K562 (cell line): ENCODE data around the gene C11orf91. TPM values are rescaled to one million over a fixed set of nuclear protein-coding genes. Genes with fewer than 3 reads are reported as not detected.

Experiments used
- ATAC-seq: fragments of 200-7000 bp; cut with Tn5 transposase; 3 replicates; pipeline ENCODE4 v1.9.1; 2020; ENCODE audit warnings: moderate library complexity
- BruUV-seq: library from RNA; stranded (reverse); fragments of 400-500 nt; replicated peaks from 2 replicates; lab custom pipeline; 2021; lab: Mats Ljungman, UMichigan
- CTCF ChIA-PET: fragments of 300-600 bp; formaldehyde crosslinking; extraction: SDS; loops from one replicate; lab custom pipeline; 2021; ENCODE audit warnings: low intra/inter-chr PET ratio; lab: Yijun Ruan, JAX
- POLR2A ChIA-PET: fragments of 300-600, 350-650 bp; sonication (Branson Sonifier 250); formaldehyde crosslinking; extraction: SDS; loops from one replicate; lab custom pipeline; 2021; ENCODE audit warnings: antibody characterized with exemption, inconsistent platforms; lab: Yijun Ruan, JAX
- DNase-seq, 4 experiments: peaks; one replicate each; pipeline versions ENCODE4 v3.0.0 to v3.0.0-alpha.2; 2011 to 2018; ENCODE audit warnings: low spot score in 3 of 4, mixed read lengths in 3 of 4; ENCODE audit errors: extremely low read depth in 1 of 4
- FAIRE-seq: peaks from 2 replicates; lab custom pipeline; 2011; peaks lifted over from hg19 to GRCh38; lab: Jason Lieb, UNC
- H2AFZ ChIP-seq: 2 replicates; pipeline ENCODE4 v1.6.0; 2011; ENCODE audit warnings: low read depth, low read length, control low read depth, inconsistent platforms
- H3K27ac ChIP-seq: fragments of 200-600 bp; 3 replicates; pipeline ENCODE4 v1.8.0; 2011; ENCODE audit warnings: low read depth, mild to moderate bottlenecking, control low read depth, inconsistent platforms, low read length, moderate library complexity, mixed read lengths; ENCODE audit errors: extremely low read depth
- H3K27me3 ChIP-seq, 2 experiments: fragments of 300-600 bp in 1 of 2; 2 replicates in 1 of 2; 3 replicates in 1 of 2; pipeline versions ENCODE4 v1.6.0 to v1.8.0; 2011; ENCODE audit warnings: inconsistent platforms in 2 of 2, low read length in 2 of 2, mild to moderate bottlenecking in 1 of 2, mixed read lengths in 1 of 2, moderate library complexity in 1 of 2; ENCODE audit not compliant: control insufficient read depth in 2 of 2, insufficient read depth in 2 of 2
- H3K36me3 ChIP-seq: fragments of 300-600 bp; 3 replicates; pipeline ENCODE4 v1.8.0; 2011; ENCODE audit warnings: mild to moderate bottlenecking, low read length, inconsistent platforms; ENCODE audit not compliant: control insufficient read depth, insufficient read depth
- H3K4me1 ChIP-seq, 2 experiments: fragments of 200-600 bp in 1 of 2; replicated peaks in 1 of 2; 2 replicates in 1 of 2; 3 replicates in 1 of 2; pipeline versions ENCODE4 v1.5.1 to v1.8.0; 2011; ENCODE audit warnings: inconsistent platforms in 2 of 2, low read length in 2 of 2, mild to moderate bottlenecking in 1 of 2, mixed read lengths in 1 of 2, moderate library complexity in 1 of 2; ENCODE audit not compliant: control insufficient read depth in 2 of 2, insufficient read depth in 2 of 2
- H3K4me2 ChIP-seq: 2 replicates; pipeline ENCODE4 v1.6.1; 2011; ENCODE audit warnings: low read length, control low read depth, inconsistent platforms, mixed read lengths; ENCODE audit not compliant: insufficient read depth
- H3K4me3 ChIP-seq: fragments of 200-600 bp; sonication (generic), shearing (Covaris generic); 2 replicates; pipeline ENCODE4 v1.5.1; 2016; ENCODE audit warnings: control low read depth, inconsistent platforms
- H3K79me2 ChIP-seq: fragments of 200-600 bp; 3 replicates; pipeline ENCODE4 v1.8.0; 2011; ENCODE audit warnings: low read length, inconsistent platforms; ENCODE audit not compliant: control insufficient read depth, insufficient read depth
- H3K9ac ChIP-seq, 2 experiments: 2 replicates each; pipeline versions ENCODE4 v1.6.0 to v1.6.1; 2011; ENCODE audit warnings: low read depth in 2 of 2, low read length in 2 of 2, control low read depth in 1 of 2, inconsistent platforms in 1 of 2, mild to moderate bottlenecking in 1 of 2, mixed read lengths in 1 of 2; ENCODE audit not compliant: insufficient read depth in 1 of 2
- H3K9me1 ChIP-seq: one replicate; pipeline ENCODE4 v1.6.0; 2011; ENCODE audit warnings: inconsistent platforms, mild to moderate bottlenecking, low read length, moderate library complexity; ENCODE audit not compliant: control insufficient read depth, insufficient read depth
- H3K9me3 ChIP-seq: replicated peaks from 2 replicates; pipeline ENCODE4 v1.5.1; 2011; ENCODE audit warnings: low read depth, low read length, inconsistent platforms; ENCODE audit not compliant: control insufficient read depth, insufficient read depth
- H4K20me1 ChIP-seq: replicated peaks from 2 replicates; pipeline ENCODE4 v1.6.1; 2011; ENCODE audit warnings: low read length, inconsistent platforms, mixed read lengths; ENCODE audit not compliant: control insufficient read depth, insufficient read depth
- C11orf30 ChIP-seq: fragments of 450-650 bp; IDR thresholded peaks from 2 replicates; pipeline ENCODE4 v1.6.1; 2016; ENCODE audit warnings: low read depth, mild to moderate bottlenecking
- GABPB2 ChIP-seq: fragments of 250-450 bp; sonication (Bioruptor Pico); conservative IDR thresholded peaks from 2 replicates; pipeline ENCODE4 v1.5.1; 2021; ENCODE audit warnings: mild to moderate bottlenecking
- HDAC6 ChIP-seq: IDR thresholded peaks from 2 replicates; pipeline ENCODE4 v1.6.1; 2012; ENCODE audit warnings: low read depth, mild to moderate bottlenecking, control low read depth, inconsistent platforms, low read length, moderate library complexity
- HSF4 ChIP-seq: fragments of 250-450 bp; sonication (Bioruptor Pico); IDR thresholded peaks from 2 replicates; pipeline ENCODE4 v2.1.2; 2022; ENCODE audit warnings: mild to moderate bottlenecking, moderate library complexity, borderline replicate concordance
- MAFF ChIP-seq: IDR thresholded peaks from 2 replicates; pipeline ENCODE4 v1.6.1; 2012; ENCODE audit warnings: low read length, improper control_type of control experiment
- MAFG ChIP-seq: fragments of 450-650 bp; conservative IDR thresholded peaks from 2 replicates; pipeline ENCODE4 v1.6.1; 2016; ENCODE audit warnings: missing genetic modification characterization, missing compliant biosample characterization
- MAFK ChIP-seq: IDR thresholded peaks from 2 replicates; pipeline ENCODE4 v1.6.1; 2011; ENCODE audit warnings: low read length, improper control_type of control experiment
- SAFB ChIP-seq: fragments of 200-400 bp; formaldehyde crosslinking; IDR thresholded peaks from 2 replicates; pipeline ENCODE4 v1.6.1; 2017; ENCODE audit warnings: low read depth, low read length, borderline replicate concordance
- SAFB2 ChIP-seq: fragments of 200-400 bp; formaldehyde crosslinking; IDR thresholded peaks from 2 replicates; pipeline ENCODE4 v1.6.1; 2018; ENCODE audit warnings: borderline replicate concordance, low read length, low read depth, moderate library complexity; ENCODE audit not compliant: severe bottlenecking
- WGBS: fragments of 100-300 bp; shearing (Covaris generic); methylation state at CpG from one replicate; pipeline ENCODE4 v1.1.6; 2016; ENCODE audit warnings: low coverage, mixed read lengths; ENCODE audit not compliant: insufficient coverage; ENCODE audit errors: missing lambda C conversion rate; 5-methylcytosine and 5-hydroxymethylcytosine counted together
- in situ Hi-C: fragments of 300-500 bp; cut with MboI; formaldehyde crosslinking; loops from 4 replicates; pipeline ENCODE4 v1.15.0; 2018; ENCODE audit warnings: inconsistent platforms, mixed read lengths
- intact Hi-C: fragments of 100-400 bp; cut with micrococcal nuclease; formaldehyde crosslinking; loops from 2 replicates; pipeline ENCODE4 v1.14.2; 2022
- polyA plus RNA-seq, 8 experiments: library from polyadenylated mRNA; depleted of rRNA in 4 of 8; stranded (reverse) in 5 of 8; unstranded in 3 of 8; fragments of >200 nt; fragmentation: Nextera tagmentation in 2 of 8; fragmentation: Illumina TruSeq in 1 of 8; extraction: Ambion mirVana in 2 of 8; extraction: Trizol in 1 of 8; gene quantifications; 2 replicates each; pipeline versions ENCODE4 v1.2.1 to v1.2.3, GENCODE V29; 2011 to 2014; ENCODE audit warnings: inconsistent platforms in 1 of 8, missing spikeins in 1 of 8
- total RNA-seq, 7 experiments: library from RNA; depleted of rRNA in 6 of 7; stranded (reverse); fragments of >200 nt in 6 of 7; fragmentation: Illumina TruSeq in 2 of 7; extraction: Trizol in 2 of 7; gene quantifications; 2 replicates each; pipeline versions ENCODE4 v1.2.1 to v1.2.3, GENCODE V29; 2011 to 2021; ENCODE audit warnings: low replicate concordance in 1 of 7
- TF ChIP-seq, protein P1 (sequence below): fragments of 250-450 bp; sonication (Bioruptor Pico); IDR thresholded peaks from 2 replicates; pipeline ENCODE4 v1.8.0; 2022; ENCODE audit warnings: inconsistent platforms
- TF ChIP-seq, protein P2 (sequence below): fragments of 450-650 bp; IDR thresholded peaks from 2 replicates; pipeline ENCODE4 v1.6.1; 2018; ENCODE audit not compliant: partially characterized antibody

The C11orf91 gene
- total and polyA plus RNA-seq, 9 of the 15 experiments (the other 6 are each of a cell fraction or from before 2014, with no cell fraction given), result not detected

- H3K4me1 ChIP-seq, result peaks cover 0 to 4% of the 10 kb centered on the region in 2 experiments; a peak in 3 of 5 replicates
- 61% methylated on average over 3 of the region's 3 CpGs for WGBS
- H3K4me3 ChIP-seq, result no peak overlapping the region
- TSS peak; percentile 20 for BruUV-seq
- H3K36me3 ChIP-seq, result peaks cover 84% of the 10 kb centered on the region
- H3K27me3 ChIP-seq, result no peaks in the 10 kb centered on the region
- H3K79me2 ChIP-seq, result peaks cover 11% of the 10 kb centered on the region; the same call in 1 of the 3 replicates
- in situ Hi-C loops, result no loop called here
- no peak overlapping the region for H2AFZ ChIP-seq
- H3K4me2 ChIP-seq, result no peak overlapping the region
- H3K27ac ChIP-seq, result no peak overlapping the region
- TF ChIP-seq HSF4 (CRISPR knock-in tag), result no peak
- TF ChIP-seq, protein P1, sequence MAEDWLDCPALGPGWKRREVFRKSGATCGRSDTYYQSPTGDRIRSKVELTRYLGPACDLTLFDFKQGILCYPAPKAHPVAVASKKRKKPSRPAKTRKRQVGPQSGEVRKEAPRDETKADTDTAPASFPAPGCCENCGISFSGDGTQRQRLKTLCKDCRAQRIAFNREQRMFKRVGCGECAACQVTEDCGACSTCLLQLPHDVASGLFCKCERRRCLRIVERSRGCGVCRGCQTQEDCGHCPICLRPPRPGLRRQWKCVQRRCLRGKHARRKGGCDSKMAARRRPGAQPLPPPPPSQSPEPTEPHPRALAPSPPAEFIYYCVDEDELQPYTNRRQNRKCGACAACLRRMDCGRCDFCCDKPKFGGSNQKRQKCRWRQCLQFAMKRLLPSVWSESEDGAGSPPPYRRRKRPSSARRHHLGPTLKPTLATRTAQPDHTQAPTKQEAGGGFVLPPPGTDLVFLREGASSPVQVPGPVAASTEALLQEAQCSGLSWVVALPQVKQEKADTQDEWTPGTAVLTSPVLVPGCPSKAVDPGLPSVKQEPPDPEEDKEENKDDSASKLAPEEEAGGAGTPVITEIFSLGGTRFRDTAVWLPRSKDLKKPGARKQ (CRISPR knock-in tag), result no peak
- POLR2A ChIA-PET, result interaction anchor here (0.7 to 2.2 kb wide), 4 partner anchors 8 to 530 kb away, joined by 3 to 6 read pairs (median 3); no protein-coding TSS in a partner anchor
- no peaks in the 10 kb centered on the region for H4K20me1 ChIP-seq
- H3K9me1 ChIP-seq, result peaks cover 4% of the 10 kb centered on the region
- ATAC-seq, result no peak
- no peaks in the 10 kb centered on the region for H3K9me3 ChIP-seq
- CTCF ChIA-PET, result no interaction called here
- no peak for DNase-seq
- no peak overlapping the region for H3K9ac ChIP-seq
- intact Hi-C loops, result no loop called here
- no peak for FAIRE-seq
Measured at GRCh38 chr11:33709466-33709865, 8.8 kb upstream of the C11orf91 start.

DNA sequence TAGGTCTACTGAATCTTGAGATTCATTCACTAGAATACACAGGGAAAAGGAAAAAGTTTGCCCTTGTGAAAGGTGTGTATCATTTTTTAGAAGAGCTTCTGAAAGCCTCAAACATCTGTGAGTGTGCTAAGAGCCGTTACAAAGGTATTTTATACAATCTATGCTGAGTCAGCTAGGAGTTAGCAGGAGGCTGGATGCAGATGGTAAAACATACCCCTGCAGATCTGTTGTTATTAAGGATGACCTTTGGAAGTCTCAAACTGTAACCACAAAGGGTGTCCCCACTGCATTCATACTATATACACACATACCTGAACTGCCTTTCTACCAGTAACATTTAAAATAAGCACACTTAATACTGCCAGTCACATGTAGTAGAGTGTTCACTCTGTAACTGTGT lies 8.4 kb upstream of the C11orf91 start:
- ChIA-PET CTCF (no interaction called here), POLR2A (interaction anchor here (0.7 to 1.2 kb wide), 2 partner anchors 46 to 531 kb away, joined by 3 read pairs; no protein-coding TSS in a partner anchor)
- DNase-seq (no peak), ATAC-seq (no peak), FAIRE-seq (no peak)
- Histone ChIP-seq H3K9ac (no peak overlapping the region), H3K4me3 (no peak overlapping the region), H3K4me2 (no peak overlapping the region), H4K20me1 (no peaks in the 10 kb centered on the region), H3K9me1 (peaks cover 2% of the 10 kb centered on the region), H3K27me3 (no peaks in the 10 kb centered on the region), H3K36me3 (peaks cover 80% of the 10 kb centered on the region), H3K9me3 (no peaks in the 10 kb centered on the region), H2AFZ (no peak overlapping the region), H3K4me1 (peaks cover 0 to 4% of the 10 kb centered on the region in 2 experiments; a peak in 3 of 5 replicates), H3K79me2 (peaks cover 8% of the 10 kb centered on the region; the same call in 1 of the 3 replicates), H3K27ac (no peak overlapping the region)
- intact Hi-C loops (no loop called here), in situ Hi-C loops (no loop called here)
- 65% methylated on average over 1 of the region's 1 CpG for WGBS
- no TSS peak for BruUV-seq
- TF ChIP-seq, protein P2, sequence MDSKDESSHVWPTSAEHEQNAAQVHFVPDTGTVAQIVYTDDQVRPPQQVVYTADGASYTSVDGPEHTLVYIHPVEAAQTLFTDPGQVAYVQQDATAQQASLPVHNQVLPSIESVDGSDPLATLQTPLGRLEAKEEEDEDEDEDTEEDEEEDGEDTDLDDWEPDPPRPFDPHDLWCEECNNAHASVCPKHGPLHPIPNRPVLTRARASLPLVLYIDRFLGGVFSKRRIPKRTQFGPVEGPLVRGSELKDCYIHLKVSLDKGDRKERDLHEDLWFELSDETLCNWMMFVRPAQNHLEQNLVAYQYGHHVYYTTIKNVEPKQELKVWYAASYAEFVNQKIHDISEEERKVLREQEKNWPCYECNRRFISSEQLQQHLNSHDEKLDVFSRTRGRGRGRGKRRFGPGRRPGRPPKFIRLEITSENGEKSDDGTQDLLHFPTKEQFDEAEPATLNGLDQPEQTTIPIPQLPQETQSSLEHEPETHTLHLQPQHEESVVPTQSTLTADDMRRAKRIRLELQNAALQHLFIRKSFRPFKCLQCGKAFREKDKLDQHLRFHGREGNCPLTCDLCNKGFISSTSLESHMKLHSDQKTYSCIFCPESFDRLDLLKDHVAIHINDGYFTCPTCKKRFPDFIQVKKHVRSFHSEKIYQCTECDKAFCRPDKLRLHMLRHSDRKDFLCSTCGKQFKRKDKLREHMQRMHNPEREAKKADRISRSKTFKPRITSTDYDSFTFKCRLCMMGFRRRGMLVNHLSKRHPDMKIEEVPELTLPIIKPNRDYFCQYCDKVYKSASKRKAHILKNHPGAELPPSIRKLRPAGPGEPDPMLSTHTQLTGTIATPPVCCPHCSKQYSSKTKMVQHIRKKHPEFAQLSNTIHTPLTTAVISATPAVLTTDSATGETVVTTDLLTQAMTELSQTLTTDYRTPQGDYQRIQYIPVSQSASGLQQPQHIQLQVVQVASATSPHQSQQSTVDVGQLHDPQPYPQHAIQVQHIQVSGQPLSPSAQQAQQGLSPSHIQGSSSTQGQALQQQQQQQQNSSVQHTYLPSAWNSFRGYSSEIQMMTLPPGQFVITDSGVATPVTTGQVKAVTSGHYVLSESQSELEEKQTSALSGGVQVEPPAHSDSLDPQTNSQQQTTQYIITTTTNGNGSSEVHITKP, result no peak
- TF ChIP-seq HDAC6 (no peak), MAFK (peak; percentile 58), C11orf30 (peak; percentile 64), MAFG (tag) (peak; percentile 73), SAFB (no peak), MAFF (peak; percentile 61; the same call in 1 of the 2 replicates), GABPB2 (no peak), SAFB2 (no peak)
